GM21825 (cell line): ENCODE data around the gene SEC11A.
"Not testable (repeated sequence)": the region's sequence is repeated elsewhere in the genome, so short reads cannot be mapped to it uniquely, and the experiment has no call there.

Experiments
- ATAC-seq: cut with Tn5 transposase; IDR thresholded peaks from one replicate; pipeline ENCODE4 v1.9.1; 2021; ENCODE audit warnings: mild to moderate bottlenecking, moderate library complexity; ENCODE audit not compliant: unreplicated experiment

The SEC11A gene

DNA sequence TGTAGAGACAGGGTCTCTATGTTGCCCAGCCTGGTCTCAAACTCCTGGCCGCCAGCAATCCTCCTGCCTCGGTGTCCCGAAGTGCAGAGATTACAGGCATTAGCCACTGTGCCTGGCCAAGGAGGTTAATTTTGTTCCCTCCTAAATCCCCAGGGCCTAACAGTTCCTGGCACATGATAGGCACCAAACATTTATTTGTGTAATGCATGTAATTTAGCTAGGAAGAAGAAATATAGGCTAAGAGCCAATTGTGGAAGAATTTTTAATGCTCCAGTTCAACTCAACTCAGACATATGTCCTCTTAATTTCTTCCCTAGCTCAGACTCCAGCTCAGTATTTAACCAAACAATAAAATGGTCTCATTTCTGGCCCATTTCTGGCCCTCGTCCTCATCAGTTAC is 24.8 kb upstream of the SEC11A start:
- no peak for ATAC-seq

GRCh38 chr15:84737005-84737404 is 21.1 kb upstream of the SEC11A start:
- no peak for ATAC-seq

- peak; percentile 55 for ATAC-seq
Measured at GRCh38 chr15:84736375-84736774, 20.4 kb upstream of the SEC11A start.

DNA sequence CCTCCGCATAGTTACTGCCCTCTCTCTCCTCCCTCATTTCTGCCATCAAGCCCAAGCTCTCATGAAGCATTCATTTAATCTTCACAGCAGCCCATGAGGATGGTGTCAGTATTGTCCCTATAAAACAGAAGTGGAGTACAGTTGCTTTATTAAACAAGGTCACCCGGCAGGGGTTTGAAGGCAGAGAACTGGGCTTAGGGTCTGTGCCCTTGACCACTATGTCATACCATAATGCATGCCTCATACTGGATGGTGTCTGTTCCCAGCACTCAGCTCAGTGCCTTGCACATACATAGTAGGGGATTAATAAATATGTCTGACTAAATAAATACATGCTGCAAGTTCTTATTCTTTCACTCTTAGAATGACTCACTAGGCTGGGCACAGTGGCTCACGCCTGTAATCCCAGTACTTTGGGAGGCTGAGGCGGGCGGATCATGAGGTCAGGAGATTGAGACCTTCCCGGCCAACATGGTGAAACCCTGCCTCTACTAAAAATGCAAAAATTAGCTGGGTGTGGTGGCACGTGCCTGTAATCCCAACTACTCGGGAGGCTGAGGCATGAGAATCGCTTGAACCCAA is 19.6 kb upstream of the SEC11A start:
- ATAC-seq, result peak; percentile 32

DNA sequence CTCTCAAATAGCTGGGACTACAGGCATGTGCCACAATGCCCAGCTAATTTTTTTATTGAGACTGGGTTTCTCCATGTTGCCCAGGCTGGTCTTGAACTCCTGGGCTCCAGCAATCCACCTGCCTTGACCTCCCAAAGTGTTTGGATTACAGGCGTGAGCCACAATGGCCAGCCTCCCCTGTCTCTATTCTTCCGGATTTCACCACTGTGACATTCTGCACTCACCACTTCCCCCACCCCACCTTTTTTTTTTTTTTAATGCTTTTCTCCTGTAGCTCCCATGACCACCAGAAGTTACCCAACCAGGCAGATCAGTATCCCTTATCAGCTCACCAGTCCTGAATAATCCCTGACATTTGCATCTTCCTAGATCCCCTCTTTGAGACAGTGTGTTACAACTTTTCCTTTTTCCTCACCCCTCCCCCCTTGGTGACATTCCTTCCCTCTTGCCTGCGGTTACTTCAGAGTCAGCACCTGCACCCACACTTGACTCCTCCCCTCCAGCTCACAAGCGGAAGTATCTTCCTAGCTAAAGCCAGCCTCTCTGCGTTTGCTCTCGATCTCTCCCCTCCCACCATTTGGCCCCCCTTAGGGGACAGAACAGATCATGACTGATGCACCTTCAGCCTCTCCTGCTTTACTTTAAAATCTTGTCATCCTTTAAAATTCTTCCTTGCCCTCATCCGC is 19.0 kb upstream of the SEC11A start:
- ATAC-seq, result peak; percentile 55

- no peak for ATAC-seq
Measured at GRCh38 chr15:84731774-84732173, 15.8 kb upstream of the SEC11A start.

DNA sequence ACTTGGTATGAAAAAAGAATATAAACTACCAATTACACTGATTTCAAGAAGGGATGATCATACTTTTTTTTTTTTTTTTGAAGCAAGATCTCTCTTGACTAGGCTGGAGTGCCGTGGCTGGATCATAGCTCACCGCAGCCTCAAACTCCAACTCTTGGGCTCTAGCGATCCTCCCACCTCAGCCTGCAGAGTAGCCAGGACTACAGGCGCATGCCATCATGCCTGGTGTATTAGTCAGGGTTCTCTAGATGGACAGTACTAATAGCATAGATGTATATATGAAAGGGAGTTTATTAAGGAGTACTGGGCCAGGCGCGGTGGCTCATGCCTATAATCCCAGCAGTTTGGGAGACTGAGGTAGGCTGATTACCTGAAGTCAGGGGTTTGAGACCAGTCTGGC is 11.5 kb upstream of the SEC11A start:
- ATAC-seq, result no peak

DNA sequence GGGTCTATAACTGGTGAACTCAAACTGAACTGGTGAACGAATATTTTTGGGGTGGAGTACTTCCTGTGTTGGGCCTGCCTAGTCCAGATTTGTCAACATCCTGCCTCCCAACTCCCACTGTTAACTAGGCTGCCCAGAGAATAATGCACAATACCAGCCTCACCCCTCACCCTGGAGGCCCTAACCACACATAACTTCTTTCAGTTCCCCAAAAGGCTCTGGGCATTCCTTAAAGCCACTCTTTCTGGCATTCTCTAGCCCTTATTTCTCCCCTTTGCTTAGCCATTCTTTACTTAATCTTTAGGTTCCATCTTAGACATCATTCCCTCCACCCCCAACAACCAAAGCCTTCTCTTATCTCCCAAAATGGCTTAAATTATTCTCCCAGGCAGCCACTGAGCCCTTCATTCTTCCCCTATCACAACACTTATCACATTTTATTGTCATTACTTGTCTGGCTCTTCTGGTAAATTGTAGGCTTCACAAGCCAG is 9.1 kb upstream of the SEC11A start:
- ATAC-seq, result peak; percentile 78

DNA sequence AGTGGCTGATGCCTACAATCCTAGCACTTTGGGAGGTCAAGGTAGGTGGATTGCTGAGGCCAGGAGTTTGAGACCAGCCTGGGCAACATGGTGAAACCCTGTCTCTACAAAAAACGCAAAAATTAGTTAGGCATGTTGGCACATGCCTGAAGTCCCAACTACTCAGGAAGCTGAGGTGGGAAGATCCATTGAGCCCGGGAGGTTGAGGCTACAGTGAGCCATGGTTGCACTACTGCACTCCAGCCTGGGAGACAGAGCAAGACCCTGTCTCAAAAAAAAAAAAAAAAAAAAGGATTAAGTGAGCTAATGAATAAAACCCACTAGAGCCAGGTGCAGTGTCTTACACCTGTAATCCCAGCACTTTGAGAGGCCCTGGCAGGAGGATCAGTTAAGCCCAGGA is 6.7 kb upstream of the SEC11A start:
- ATAC-seq, result no peak

- no peak for ATAC-seq
Measured at GRCh38 chr15:84721371-84721770, 5.4 kb upstream of the SEC11A start.

GRCh38 chr15:84715441-84716035 is 401 bp downstream of the SEC11A start:
- ATAC-seq, result peak; percentile 4

- ATAC-seq, result no peak
Measured at GRCh38 chr15:84714821-84715220, 1.1 kb downstream of the SEC11A start.

DNA sequence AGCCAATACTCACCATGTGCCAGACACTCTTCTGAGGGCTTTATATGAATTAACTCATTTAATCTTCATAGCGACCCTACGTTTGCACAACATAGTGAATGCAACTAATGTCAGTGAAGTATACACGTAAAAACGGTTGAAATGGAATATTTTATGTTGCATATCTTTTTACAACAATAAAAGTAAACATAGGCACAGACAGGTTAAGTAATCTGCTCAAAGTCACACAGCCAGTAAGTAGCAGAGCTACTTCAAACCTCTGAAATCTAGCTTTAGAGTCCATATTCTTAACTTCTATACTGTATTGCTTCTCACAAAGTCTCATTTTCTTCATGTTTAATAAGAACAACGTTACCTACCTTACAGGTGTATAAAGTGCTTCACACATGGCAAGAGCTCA is 1.6 kb downstream of the SEC11A start:
- ATAC-seq, result no peak

DNA sequence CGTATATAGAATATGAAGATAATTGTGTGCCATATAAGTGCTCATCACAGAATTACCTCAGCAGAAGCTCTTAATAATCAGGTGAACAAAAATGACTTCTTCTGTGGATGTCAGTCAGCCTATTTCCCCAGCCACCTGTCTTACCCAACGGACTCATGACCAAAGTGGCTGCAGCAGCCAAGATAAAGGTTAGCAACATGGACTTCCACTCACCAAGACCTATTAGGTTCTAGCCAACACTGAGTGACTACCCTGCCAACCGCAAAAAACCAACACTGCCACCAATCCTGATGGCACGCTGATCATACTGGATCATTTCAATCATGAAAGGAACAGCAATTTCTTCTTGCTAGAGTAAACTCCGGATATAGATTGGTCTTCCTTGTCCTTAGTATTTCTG is 12.1 kb downstream of the SEC11A start:
- ATAC-seq, result no peak

- no peak for ATAC-seq
Measured at GRCh38 chr15:84702961-84703482, 12.9 kb downstream of the SEC11A start.

DNA sequence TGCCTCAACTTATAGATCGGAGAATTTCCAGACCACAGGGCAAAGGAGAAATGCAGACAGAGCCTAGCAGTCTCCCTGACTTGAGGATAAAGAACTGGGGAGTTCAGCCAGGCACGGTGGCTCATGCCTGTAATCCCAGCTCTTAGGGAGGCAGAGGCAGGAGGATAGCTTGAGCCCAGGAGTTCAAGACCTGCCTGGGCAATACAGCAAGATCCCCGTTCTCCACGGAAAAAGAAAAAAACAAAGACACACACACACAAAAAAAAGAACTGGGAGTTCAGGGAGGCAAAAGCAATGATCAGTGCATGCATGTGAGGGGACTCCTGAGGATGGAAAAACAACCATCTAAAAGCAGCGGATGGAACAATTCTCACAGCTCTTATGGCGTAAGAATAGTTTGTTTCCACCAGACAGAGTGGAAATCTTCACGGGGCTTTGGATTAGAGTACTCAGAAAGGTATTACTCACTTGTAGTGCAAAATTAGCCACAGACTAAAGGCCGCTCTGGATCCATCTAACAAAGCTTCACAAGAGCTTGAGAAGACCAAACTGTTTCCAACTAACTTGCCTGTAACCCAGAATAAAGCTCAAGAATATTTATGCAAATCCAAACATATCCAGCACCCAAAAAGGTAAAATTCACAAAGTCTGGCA is 16.3 kb downstream of the SEC11A start:
- no peak for ATAC-seq

- ATAC-seq, result no peak
Measured at GRCh38 chr15:84697236-84697990, 18.5 kb downstream of the SEC11A start.

- no peak for ATAC-seq
Measured at GRCh38 chr15:84696757-84697156, 19.2 kb downstream of the SEC11A start.

- no peak for ATAC-seq
Measured at GRCh38 chr15:84690342-84690741, 25.6 kb downstream of the SEC11A start.

GRCh38 chr15:84689858-84690257 is 26.1 kb downstream of the SEC11A start:
- ATAC-seq, result no peak

GRCh38 chr15:84686446-84686845 is 29.5 kb downstream of the SEC11A start:
- ATAC-seq, result not testable (repeated sequence)
